CD4-positive, CD25-positive, alpha-beta regulatory T cell (primary cell): ENCODE measurements around the gene TRPM6. TPM values are rescaled to one million over a fixed set of nuclear protein-coding genes. Genes with fewer than 3 reads are reported as not detected.

ENCODE experiments used
- ATAC-seq, 2 donors: fragments of 150-1000 bp; cut with Tn5 transposase; one replicate each; pipeline ENCODE4 v1.10.0; 2021; ENCODE audit warnings: low read depth in 2 of 2, moderate number of reproducible peaks in 2 of 2, moderate library complexity in 1 of 2
- DNase-seq, 3 donors: peaks; one replicate each; pipeline versions ENCODE4 v3.0.0 to v3.0.0-alpha.2; 2012 to 2022; ENCODE audit warnings: mixed read lengths in 1 of 3
- H3K27ac ChIP-seq: one replicate; pipeline ENCODE4 v1.7.0; 2013; ENCODE audit warnings: mild to moderate bottlenecking, low read length; ENCODE audit not compliant: insufficient read depth, poor library complexity, severe bottlenecking
- H3K27me3 ChIP-seq: one replicate; pipeline ENCODE4 v1.7.0; 2013; ENCODE audit warnings: low read length; ENCODE audit not compliant: control insufficient read depth, insufficient read depth
- H3K36me3 ChIP-seq: one replicate; pipeline ENCODE4 v1.7.0; 2013; ENCODE audit warnings: mild to moderate bottlenecking, low read length, moderate library complexity; ENCODE audit not compliant: control insufficient read depth, insufficient read depth
- H3K4me1 ChIP-seq: 2 replicates; pipeline ENCODE4 v1.7.0; 2013; ENCODE audit warnings: mild to moderate bottlenecking, low read length; ENCODE audit not compliant: insufficient read depth, control insufficient read depth, poor library complexity, severe bottlenecking
- H3K4me3 ChIP-seq: one replicate; pipeline ENCODE4 v1.7.0; 2013; ENCODE audit warnings: low read depth, mild to moderate bottlenecking, low read length, moderate library complexity
- H3K9me3 ChIP-seq, 2 experiments: 1 replicate in 1 of 2; 2 replicates in 1 of 2; pipeline ENCODE4 v1.7.0; 2013; ENCODE audit warnings: low read length in 2 of 2, mild to moderate bottlenecking in 1 of 2, moderate library complexity in 1 of 2; ENCODE audit not compliant: control insufficient read depth in 2 of 2
- H3K27ac Mint-ChIP-seq, 3 donors: one replicate each; pipeline ENCODE4 v1.8.0; 2020 to 2022; ENCODE audit warnings: mild to moderate bottlenecking in 3 of 3, mixed read lengths in 3 of 3, moderate library complexity in 2 of 3
- H3K27me3 Mint-ChIP-seq: one replicate; pipeline ENCODE4 v1.8.0; 2022; ENCODE audit warnings: mild to moderate bottlenecking, mixed read lengths
- H3K36me3 Mint-ChIP-seq: one replicate; pipeline ENCODE4 v1.8.0; 2020; ENCODE audit warnings: mixed read lengths
- H3K4me1 Mint-ChIP-seq, 4 donors: one replicate each; pipeline ENCODE4 v1.8.0; 2020 to 2022; ENCODE audit warnings: mixed read lengths in 4 of 4, mild to moderate bottlenecking in 1 of 4
- H3K4me3 Mint-ChIP-seq, 4 donors: one replicate each; pipeline ENCODE4 v1.8.0; 2020 to 2022; ENCODE audit warnings: mild to moderate bottlenecking in 4 of 4, mixed read lengths in 4 of 4, moderate library complexity in 3 of 4
- H3K9me3 Mint-ChIP-seq, 7 donors: one replicate each; pipeline ENCODE4 v1.8.0; 2020 to 2022; ENCODE audit warnings: mixed read lengths in 7 of 7, mild to moderate bottlenecking in 3 of 7, moderate library complexity in 2 of 7
- polyA plus RNA-seq, 4 donors: library from polyadenylated mRNA; unstranded; fragments of 300-500 nt; fragmentation: Illumina TruSeq; gene quantifications; one replicate each; pipeline ENCODE4 v1.2.3, GENCODE V29; 2021
- total RNA-seq: library from RNA; stranded (reverse); gene quantifications from one replicate; pipeline ENCODE4 v1.2.3, GENCODE V29; 2022

Gene TRPM6
- total and polyA plus RNA-seq, 5 donors from 2014 or later: 0.17 TPM; not detected in 4

DNA sequence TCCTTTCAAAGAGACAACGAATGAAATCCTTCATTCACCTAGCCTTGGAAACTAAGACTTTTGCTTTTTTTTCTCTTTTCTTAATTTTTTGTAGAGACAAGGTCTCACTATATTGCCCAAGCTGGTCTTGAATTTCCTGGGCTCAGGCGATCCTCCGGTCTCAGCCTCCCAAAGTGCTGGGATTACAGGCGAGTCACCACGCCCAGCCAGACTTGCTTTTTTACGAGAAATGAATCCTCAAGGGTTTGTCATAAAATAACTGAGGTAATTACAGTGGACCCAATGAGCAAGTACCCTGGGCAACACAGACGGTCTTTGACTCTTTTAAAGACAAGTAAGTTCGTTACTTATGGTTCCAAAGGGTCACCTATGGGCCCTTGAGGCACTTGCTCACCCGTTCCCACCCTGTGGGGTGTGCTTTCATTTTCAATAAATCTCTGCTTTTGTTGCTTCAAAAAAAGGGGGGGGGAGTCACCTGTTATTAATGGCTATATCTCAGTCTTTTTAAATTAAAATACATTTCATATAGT lies 70.4 kb downstream of the TRPM6 start:
- peaks cover 0 to 1% (median 0%) of the 10 kb centered on the region in 7 donors for H3K9me3 Mint-ChIP-seq
- ATAC-seq (no peak), DNase-seq (no peak)
- H3K4me1 Mint-ChIP-seq: no peaks in the 10 kb centered on the region
- no peak overlapping the region for H3K27ac ChIP-seq
- H3K27me3 ChIP-seq: no peaks in the 10 kb centered on the region
- H3K4me3 ChIP-seq: no peak overlapping the region
- H3K9me3 ChIP-seq: no peaks in the 10 kb centered on the region
- no peak overlapping the region for H3K27ac Mint-ChIP-seq
- no peaks in the 10 kb centered on the region for H3K4me1 ChIP-seq
- peaks cover 32% of the 10 kb centered on the region for H3K27me3 Mint-ChIP-seq
- H3K36me3 Mint-ChIP-seq: no peaks in the 10 kb centered on the region
- H3K4me3 Mint-ChIP-seq: no peak overlapping the region
- H3K36me3 ChIP-seq: no peaks in the 10 kb centered on the region

DNA sequence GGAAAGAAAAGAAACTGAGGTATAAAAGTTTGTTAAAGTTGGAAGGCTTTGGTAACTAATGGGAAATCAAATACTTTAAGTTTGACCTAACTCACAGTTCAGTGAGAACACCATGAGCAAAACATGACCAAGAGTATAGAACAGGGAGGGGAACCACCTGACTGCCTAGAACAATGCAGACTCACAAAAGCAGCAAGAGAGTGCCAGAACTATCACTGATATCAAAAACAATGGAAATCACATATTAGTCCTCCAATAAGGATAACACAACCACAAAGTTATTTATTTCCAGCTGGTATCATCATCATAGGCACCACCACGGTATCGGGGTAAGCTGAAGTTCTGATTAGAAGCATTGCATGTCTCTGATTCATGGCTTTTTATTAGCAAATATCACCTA lies 77.5 kb downstream of the TRPM6 start:
- Mint-ChIP-seq H3K27ac (no peak overlapping the region), H3K4me1 (no peaks in the 10 kb centered on the region), H3K4me3 (no peak overlapping the region), H3K27me3 (peaks cover 17% of the 10 kb centered on the region), H3K36me3 (no peaks in the 10 kb centered on the region), H3K9me3 (peaks cover 0 to 1% (median 0%) of the 10 kb centered on the region in 7 donors)
- no peak for DNase-seq
- no peak overlapping the region for H3K27ac ChIP-seq
- no peaks in the 10 kb centered on the region for H3K4me1 ChIP-seq
- no peak for ATAC-seq
- H3K36me3 ChIP-seq: no peaks in the 10 kb centered on the region
- H3K9me3 ChIP-seq: no peaks in the 10 kb centered on the region
- no peak overlapping the region for H3K4me3 ChIP-seq
- peaks cover 6% of the 10 kb centered on the region for H3K27me3 ChIP-seq

DNA sequence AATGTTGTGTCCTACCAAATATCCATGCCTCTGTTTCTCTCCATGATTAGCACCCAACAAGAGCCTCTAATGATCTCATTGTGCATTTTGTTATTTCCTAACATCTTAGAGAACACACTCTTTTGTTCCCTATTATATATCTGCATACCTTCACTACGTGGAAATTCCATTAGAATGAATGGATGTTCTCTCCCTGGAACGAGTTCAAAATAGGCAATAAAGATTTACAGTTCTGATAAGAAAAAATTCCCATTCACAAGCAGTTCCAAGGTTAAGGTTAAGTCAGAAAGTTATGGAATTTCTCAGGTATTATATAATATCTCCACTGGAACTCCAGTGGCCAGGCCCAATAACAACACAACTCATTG lies 83.7 kb downstream of the TRPM6 start:
- ATAC-seq (no peak), DNase-seq (no peak)
- H3K9me3 ChIP-seq: no peaks in the 10 kb centered on the region
- H3K36me3 ChIP-seq: no peaks in the 10 kb centered on the region
- H3K27ac ChIP-seq: no peak overlapping the region
- H3K4me1 ChIP-seq: no peaks in the 10 kb centered on the region
- Mint-ChIP-seq H3K27ac (no peak overlapping the region), H3K4me1 (no peaks in the 10 kb centered on the region), H3K9me3 (peaks cover 0 to 1% (median 0%) of the 10 kb centered on the region in 7 donors), H3K36me3 (no peaks in the 10 kb centered on the region), H3K27me3 (peaks cover 12% of the 10 kb centered on the region), H3K4me3 (no peak overlapping the region)
- H3K4me3 ChIP-seq: no peak overlapping the region
- H3K27me3 ChIP-seq: peaks cover 2% of the 10 kb centered on the region

DNA sequence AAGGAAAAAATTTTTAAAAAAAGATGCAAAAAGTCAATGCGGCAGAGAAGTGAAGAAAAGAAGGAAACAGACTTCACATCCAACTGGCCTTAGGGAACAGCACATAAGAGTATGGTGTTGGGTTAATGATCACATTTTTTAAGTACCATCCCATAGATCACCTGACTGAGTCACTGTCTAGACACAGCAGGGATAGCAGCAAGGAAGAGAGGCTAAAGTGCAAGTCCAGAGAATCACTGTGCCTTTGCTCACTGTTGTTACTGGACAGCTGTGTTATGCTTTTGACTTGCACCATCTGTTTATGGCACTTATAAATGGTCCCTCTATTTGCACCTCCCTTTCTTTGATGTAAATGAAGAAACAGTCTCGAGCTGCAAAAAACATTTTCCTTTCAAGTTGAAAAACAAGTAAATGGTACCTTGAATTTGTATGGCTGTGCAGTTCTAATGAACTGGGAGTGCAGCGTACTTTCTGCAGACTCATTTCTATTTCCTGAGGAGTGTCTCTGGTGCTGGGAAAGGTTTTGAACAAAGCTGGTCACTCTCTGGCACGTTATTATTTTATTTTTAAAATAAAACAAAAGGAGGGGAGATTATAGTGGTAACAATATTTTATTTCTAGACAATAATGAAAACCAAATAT lies 84.2 kb downstream of the TRPM6 start:
- no peaks in the 10 kb centered on the region for H3K4me1 Mint-ChIP-seq
- H3K4me3 Mint-ChIP-seq: no peak overlapping the region
- Histone ChIP-seq H3K36me3 (no peaks in the 10 kb centered on the region), H3K27ac (no peak overlapping the region), H3K4me3 (no peak overlapping the region), H3K4me1 (no peaks in the 10 kb centered on the region), H3K9me3 (no peaks in the 10 kb centered on the region), H3K27me3 (no peaks in the 10 kb centered on the region)
- no peak overlapping the region for H3K27ac Mint-ChIP-seq
- peaks cover 0 to 1% (median 0%) of the 10 kb centered on the region in 7 donors for H3K9me3 Mint-ChIP-seq
- DNase-seq (no peak), ATAC-seq (no peak)
- peaks cover 17% of the 10 kb centered on the region for H3K27me3 Mint-ChIP-seq
- no peaks in the 10 kb centered on the region for H3K36me3 Mint-ChIP-seq

DNA sequence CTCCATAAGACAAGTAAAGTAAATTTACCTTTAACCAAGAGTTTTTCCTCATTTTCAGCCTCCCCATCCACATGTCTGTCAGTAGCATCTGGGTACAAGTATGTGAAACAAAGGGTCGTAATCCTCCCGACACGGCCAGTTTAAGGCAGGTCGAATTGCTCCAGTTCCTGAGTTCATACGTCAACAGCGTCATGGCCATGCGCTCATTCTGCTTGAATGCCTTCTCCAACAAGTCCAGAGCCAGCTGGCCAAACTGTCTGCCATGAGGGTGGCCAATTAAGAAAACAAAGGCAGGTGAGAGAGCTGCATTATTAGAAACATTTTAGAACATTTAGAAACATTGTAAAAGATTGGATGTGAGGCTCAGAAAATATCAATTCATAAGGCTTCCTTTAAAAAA lies 87.5 kb downstream of the TRPM6 start:
- Histone ChIP-seq H3K4me3 (no peak overlapping the region), H3K9me3 (no peaks in the 10 kb centered on the region), H3K27me3 (peaks cover 3% of the 10 kb centered on the region), H3K27ac (no peak overlapping the region), H3K36me3 (no peaks in the 10 kb centered on the region), H3K4me1 (no peaks in the 10 kb centered on the region)
- Mint-ChIP-seq H3K36me3 (no peaks in the 10 kb centered on the region), H3K4me3 (no peak overlapping the region), H3K9me3 (peaks cover 0 to 1% (median 0%) of the 10 kb centered on the region in 7 donors), H3K4me1 (no peaks in the 10 kb centered on the region), H3K27me3 (peaks cover 22% of the 10 kb centered on the region), H3K27ac (no peak overlapping the region)
- DNase-seq (no peak), ATAC-seq (no peak)

DNA sequence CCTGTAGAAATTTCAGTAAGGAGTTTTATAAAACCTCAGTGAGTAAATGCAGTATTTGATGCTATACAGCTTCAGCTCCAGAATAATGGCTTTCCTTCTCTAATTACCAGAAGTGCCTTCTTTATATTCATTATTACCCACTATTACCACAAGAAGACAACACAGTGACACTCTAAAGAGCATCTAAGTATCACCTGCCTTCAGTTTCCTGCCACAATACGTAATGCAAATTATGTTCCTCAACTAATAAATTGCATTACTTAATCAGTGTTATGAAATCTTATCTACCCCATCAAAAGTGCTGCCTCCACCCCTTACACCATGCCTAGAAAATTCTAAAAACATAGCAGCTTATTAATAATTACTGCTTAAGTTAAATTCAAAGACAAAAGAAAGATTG lies 91.9 kb downstream of the TRPM6 start:
- no peak for ATAC-seq

DNA sequence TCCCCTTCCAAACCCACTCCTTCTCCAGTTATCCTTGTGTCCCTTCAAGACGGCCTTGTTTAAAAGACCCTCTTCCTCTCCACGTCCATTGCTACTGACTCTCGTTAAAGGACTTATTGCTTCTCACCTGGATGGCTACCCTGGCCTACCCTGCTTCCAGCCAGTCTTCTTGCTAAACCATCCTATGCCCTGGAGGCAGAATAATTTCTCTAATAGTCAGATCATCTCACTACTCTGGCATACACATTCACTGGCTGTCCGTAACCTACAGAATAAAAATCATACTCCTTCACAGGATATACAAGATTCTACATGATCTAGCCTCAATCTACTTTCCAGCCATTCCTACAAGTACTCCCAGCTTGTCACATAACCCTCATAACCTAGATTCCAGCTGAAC lies 92.6 kb downstream of the TRPM6 start:
- H3K27me3 ChIP-seq: peaks cover 7% of the 10 kb centered on the region
- DNase-seq (no peak), ATAC-seq (no peak)
- no peaks in the 10 kb centered on the region for H3K4me1 ChIP-seq
- H3K4me3 Mint-ChIP-seq: no peak overlapping the region
- H3K4me1 Mint-ChIP-seq: no peaks in the 10 kb centered on the region
- H3K9me3 ChIP-seq: no peaks in the 10 kb centered on the region
- no peak overlapping the region for H3K27ac ChIP-seq
- no peaks in the 10 kb centered on the region for H3K9me3 Mint-ChIP-seq
- H3K4me3 ChIP-seq: no peak overlapping the region
- H3K36me3 Mint-ChIP-seq: no peaks in the 10 kb centered on the region
- peaks cover 10% of the 10 kb centered on the region for H3K27me3 Mint-ChIP-seq
- no peak overlapping the region for H3K27ac Mint-ChIP-seq
- no peaks in the 10 kb centered on the region for H3K36me3 ChIP-seq

More for the DNA sequence above, 91.9 kb downstream of the TRPM6 start:
- no peak overlapping the region for H3K4me3 Mint-ChIP-seq
- H3K36me3 ChIP-seq: no peaks in the 10 kb centered on the region
- no peaks in the 10 kb centered on the region for H3K4me1 ChIP-seq
- no peaks in the 10 kb centered on the region for H3K9me3 Mint-ChIP-seq
- H3K27ac Mint-ChIP-seq: no peak overlapping the region
- no peaks in the 10 kb centered on the region for H3K36me3 Mint-ChIP-seq
- H3K9me3 ChIP-seq: no peaks in the 10 kb centered on the region
- H3K27ac ChIP-seq: no peak overlapping the region
- no peak for DNase-seq
- peaks cover 7% of the 10 kb centered on the region for H3K27me3 ChIP-seq
- no peak overlapping the region for H3K4me3 ChIP-seq
- H3K4me1 Mint-ChIP-seq: no peaks in the 10 kb centered on the region
- peaks cover 10% of the 10 kb centered on the region for H3K27me3 Mint-ChIP-seq

DNA sequence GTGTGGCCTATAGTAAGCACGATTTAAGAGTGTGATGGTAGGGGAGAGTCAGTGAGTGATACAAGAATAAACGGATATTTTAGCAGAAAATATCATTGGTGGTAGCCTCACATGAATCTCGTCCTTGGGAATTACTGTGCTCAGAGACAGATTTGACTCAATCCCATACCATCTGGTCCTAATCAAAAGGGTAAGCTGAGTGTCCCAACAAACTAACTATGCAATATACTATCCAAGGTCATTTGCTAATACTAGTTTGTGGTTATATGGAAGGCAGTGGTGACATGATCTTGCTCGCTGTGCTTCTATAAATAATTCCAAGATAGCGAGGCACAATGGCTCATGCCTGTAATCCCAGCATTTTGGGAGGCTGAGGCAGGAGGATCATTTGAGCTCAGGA lies 103.2 kb downstream of the TRPM6 start:
- Histone ChIP-seq H3K4me1 (no peaks in the 10 kb centered on the region), H3K27ac (no peak overlapping the region), H3K4me3 (no peak overlapping the region), H3K9me3 (no peaks in the 10 kb centered on the region), H3K36me3 (no peaks in the 10 kb centered on the region), H3K27me3 (peaks cover 3% of the 10 kb centered on the region)
- H3K9me3 Mint-ChIP-seq: no peaks in the 10 kb centered on the region
- no peak for ATAC-seq
- no peaks in the 10 kb centered on the region for H3K36me3 Mint-ChIP-seq
- no peaks in the 10 kb centered on the region for H3K4me1 Mint-ChIP-seq
- H3K27ac Mint-ChIP-seq: no peak overlapping the region
- no peak overlapping the region for H3K4me3 Mint-ChIP-seq
- peaks cover 26% of the 10 kb centered on the region for H3K27me3 Mint-ChIP-seq
- no peak for DNase-seq
